WTC11 (cell line): ENCODE results near the gene MSI2. TPM values are rescaled to one million over a fixed set of nuclear protein-coding genes. Genes with fewer than 3 reads are reported as not detected.

Experiments used
- ATAC-seq: fragments of 200-7000 bp; cut with Tn5 transposase; 2 replicates; pipeline ENCODE4 v1.10.0; 2021; ENCODE audit warnings: mild to moderate bottlenecking, moderate library complexity
- CTCF ChIA-PET: fragments of 300-600 bp; sonication (Branson Sonifier 250); formaldehyde crosslinking; loops from one replicate; lab custom pipeline; 2021; ENCODE audit warnings: antibody characterized with exemption; lab: Charles Lee
- POLR2A ChIA-PET: fragments of 350-600 bp; sonication (Branson Sonifier 250); formaldehyde crosslinking; loops from one replicate; lab custom pipeline; 2021; ENCODE audit warnings: antibody characterized with exemption; lab: Charles Lee
- DNase-seq: peaks from one replicate; pipeline ENCODE4 v3.0.0; 2021; ENCODE audit warnings: low spot score
- H3K27ac Mint-ChIP-seq: 2 replicates; pipeline ENCODE4 v1.8.0; 2021; ENCODE audit warnings: mixed read lengths
- H3K27me3 Mint-ChIP-seq: 2 replicates; pipeline ENCODE4 v1.8.0; 2021; ENCODE audit warnings: low read depth, mild to moderate bottlenecking, moderate library complexity, mixed read lengths
- H3K36me3 Mint-ChIP-seq: 2 replicates; pipeline ENCODE4 v1.8.0; 2021; ENCODE audit warnings: mixed read lengths
- H3K4me1 Mint-ChIP-seq: 2 replicates; pipeline ENCODE4 v1.8.0; 2022; ENCODE audit warnings: mixed read lengths
- H3K4me3 Mint-ChIP-seq: 2 replicates; pipeline ENCODE4 v1.8.0; 2021; ENCODE audit warnings: mild to moderate bottlenecking, moderate library complexity, mixed read lengths
- H3K9me3 Mint-ChIP-seq: 2 replicates; pipeline ENCODE4 v1.8.0; 2021; ENCODE audit warnings: mixed read lengths
- ARID4B ChIP-seq: sonication (generic); formaldehyde crosslinking; IDR thresholded peaks from 2 replicates; pipeline ENCODE4 v1.8.0; 2023; ENCODE audit warnings: missing genetic modification reagents, mild to moderate bottlenecking, borderline replicate concordance
- ATF2 ChIP-seq: sonication (generic); formaldehyde crosslinking; IDR thresholded peaks from 2 replicates; pipeline ENCODE4 v1.8.1; 2022; ENCODE audit warnings: low read depth, missing genetic modification reagents, borderline replicate concordance
- CTCF ChIP-seq: fragments of 200-600 bp; IDR thresholded peaks from 2 replicates; pipeline ENCODE4 v1.8.0; 2022; ENCODE audit warnings: antibody characterized with exemption
- GABPB1 ChIP-seq: sonication (generic); formaldehyde crosslinking; IDR thresholded peaks from 2 replicates; pipeline ENCODE4 v1.8.1; 2023; ENCODE audit warnings: mild to moderate bottlenecking, missing genetic modification reagents
- IRF1 ChIP-seq: sonication (generic); formaldehyde crosslinking; IDR thresholded peaks from 2 replicates; pipeline ENCODE4 v1.8.0; 2023; ENCODE audit warnings: missing genetic modification reagents
- IRF2 ChIP-seq: sonication (generic); formaldehyde crosslinking; IDR thresholded peaks from 2 replicates; pipeline ENCODE4 v1.8.0; 2022; ENCODE audit warnings: low read depth, missing genetic modification reagents, borderline replicate concordance
- KAT7 ChIP-seq: sonication (generic); formaldehyde crosslinking; IDR thresholded peaks from 2 replicates; pipeline ENCODE4 v1.8.1; 2023; ENCODE audit warnings: missing genetic modification reagents, mild to moderate bottlenecking, borderline replicate concordance
- PRDM15 ChIP-seq: sonication (generic); formaldehyde crosslinking; IDR thresholded peaks from 2 replicates; pipeline ENCODE4 v1.8.0; 2022; ENCODE audit warnings: missing genetic modification reagents
- RELA ChIP-seq: sonication (generic); formaldehyde crosslinking; IDR thresholded peaks from 2 replicates; pipeline ENCODE4 v1.8.1; 2022; ENCODE audit warnings: missing genetic modification reagents, mild to moderate bottlenecking, borderline replicate concordance
- SMAD4 ChIP-seq: sonication (generic); formaldehyde crosslinking; IDR thresholded peaks from 2 replicates; pipeline ENCODE4 v1.8.0; 2022; ENCODE audit warnings: mild to moderate bottlenecking, missing genetic modification reagents
- TP53 ChIP-seq: sonication (generic); formaldehyde crosslinking; IDR thresholded peaks from 2 replicates; pipeline ENCODE4 v1.8.1; 2023; ENCODE audit warnings: mild to moderate bottlenecking, missing genetic modification reagents
- ZNF138 ChIP-seq: sonication (generic); formaldehyde crosslinking; conservative IDR thresholded peaks from 2 replicates; pipeline ENCODE4 v1.8.1; 2022; ENCODE audit warnings: mild to moderate bottlenecking, moderate library complexity, missing genetic modification reagents
- ZNF281 ChIP-seq: sonication (generic); formaldehyde crosslinking; IDR thresholded peaks from 2 replicates; pipeline ENCODE4 v1.8.0; 2023; ENCODE audit warnings: mild to moderate bottlenecking, missing genetic modification reagents
- ZNF416 ChIP-seq: fragments of 250-450 bp; sonication (Bioruptor Pico); IDR thresholded peaks from 2 replicates; pipeline ENCODE4 v1.9.0; 2021; ENCODE audit warnings: mild to moderate bottlenecking, inconsistent platforms
- ZNF512 ChIP-seq: sonication (generic); formaldehyde crosslinking; IDR thresholded peaks from 2 replicates; pipeline ENCODE4 v1.8.1; 2022; ENCODE audit warnings: missing genetic modification reagents, borderline replicate concordance
- total RNA-seq: library from RNA; stranded (reverse); gene quantifications from 3 replicates; pipeline ENCODE4 v1.2.3, GENCODE V29; 2021

Gene MSI2
- total RNA-seq, 1 experiment from 2014 or later, result 82.1 TPM

GRCh38 chr17:57243171-57243622, 13.1 kb upstream of the MSI2 start (continued):
- TF ChIP-seq ARID4B (CRISPR knock-in tag) (no peak), ATF2 (CRISPR knock-in tag) (no peak), TP53 (no peak), SMAD4 (CRISPR knock-in tag) (no peak), CTCF (peak; percentile 92), ZNF281 (CRISPR knock-in tag) (no peak)

GRCh38 chr17:57245786-57246185, 10.5 kb upstream of the MSI2 start:
- peaks cover 19% of the 10 kb centered on the region for H3K9me3 Mint-ChIP-seq
- H3K27ac Mint-ChIP-seq, result no peak overlapping the region
- H3K27me3 Mint-ChIP-seq, result no peaks in the 10 kb centered on the region; the same call in none of the 2 replicates
- ATAC-seq (no peak), DNase-seq (no peak)
- ChIA-PET POLR2A (no interaction called here), CTCF (no interaction called here)
- H3K4me3 Mint-ChIP-seq, result no peak overlapping the region
- TF ChIP-seq ZNF512 (CRISPR knock-in tag) (no peak), ZNF138 (CRISPR knock-in tag) (no peak), IRF2 (CRISPR knock-in tag) (no peak), KAT7 (CRISPR knock-in tag) (no peak)
- H3K4me1 Mint-ChIP-seq, result peaks cover 6% of the 10 kb centered on the region
- no peaks in the 10 kb centered on the region for H3K36me3 Mint-ChIP-seq

GRCh38 chr17:57246257-57246656, 10.1 kb upstream of the MSI2 start:
- no peaks in the 10 kb centered on the region; the same call in 1 of the 2 replicates for H3K27me3 Mint-ChIP-seq
- ChIA-PET CTCF (no interaction called here), POLR2A (interaction anchor here (0.6 kb wide), 1 partner anchor 11 kb away, joined by 3 read pairs; no protein-coding TSS in a partner anchor)
- DNase-seq (no peak), ATAC-seq (no peak)
- H3K4me3 Mint-ChIP-seq, result no peak overlapping the region
- H3K4me1 Mint-ChIP-seq, result peaks cover 6% of the 10 kb centered on the region
- H3K36me3 Mint-ChIP-seq, result no peaks in the 10 kb centered on the region
- H3K9me3 Mint-ChIP-seq, result peaks cover 24% of the 10 kb centered on the region
- no peak overlapping the region for H3K27ac Mint-ChIP-seq
- TF ChIP-seq PRDM15 (CRISPR knock-in tag) (no peak), GABPB1 (CRISPR knock-in tag) (no peak), RELA (CRISPR knock-in tag) (no peak), ZNF416 (CRISPR knock-in tag) (no peak), IRF1 (no peak)
